Fibroblast of mammary gland (primary cell): ENCODE data around the gene CDH1.

Experiments
- DNase-seq: peaks from one replicate; pipeline ENCODE4 v3.0.0-alpha.2; 2010; ENCODE audit warnings: low read depth
- H3K4me3 ChIP-seq: 2 replicates; pipeline ENCODE4 v1.5.1; 2011; ENCODE audit warnings: low read depth, mild to moderate bottlenecking, low read length, moderate library complexity; ENCODE audit not compliant: control insufficient read depth
- CTCF ChIP-seq: conservative IDR thresholded peaks from 2 replicates; pipeline ENCODE4 v1.5.1; 2011; ENCODE audit warnings: low read depth, low read length, inconsistent platforms; ENCODE audit not compliant: control insufficient read depth, insufficient read depth

CDH1 gene

GRCh38 chr16:68768771-68769170 is 31.7 kb downstream of the CDH1 start:
- TF ChIP-seq CTCF, result no peak
- DNase-seq, result no peak

GRCh38 chr16:68770671-68771070 is 33.6 kb downstream of the CDH1 start:
- no peak overlapping the region for H3K4me3 ChIP-seq
- DNase-seq, result no peak
- no peak for TF ChIP-seq CTCF

More at GRCh38 chr16:68768771-68769170, 31.7 kb downstream of the CDH1 start:
- H3K4me3 ChIP-seq, result no peak overlapping the region

- DNase-seq, result no peak
- no peak overlapping the region for H3K4me3 ChIP-seq
- no peak for TF ChIP-seq CTCF
These were observed 35.1 kb downstream of the CDH1 start for GRCh38 chr16:68772030-68772681.

- no peak overlapping the region for H3K4me3 ChIP-seq
- no peak for DNase-seq
- TF ChIP-seq CTCF, result no peak
These were observed 35.8 kb downstream of the CDH1 start for GRCh38 chr16:68772871-68773270.

GRCh38 chr16:68774982-68775634 is 38.0 kb downstream of the CDH1 start:
- no peak for TF ChIP-seq CTCF
- H3K4me3 ChIP-seq, result no peak overlapping the region
- no peak for DNase-seq

GRCh38 chr16:68776821-68777485 is 39.9 kb downstream of the CDH1 start:
- DNase-seq, result no peak
- no peak overlapping the region for H3K4me3 ChIP-seq
- no peak for TF ChIP-seq CTCF
